K562 (cell line): ENCODE measurements around the gene DOCK3. TPM values are rescaled to one million over a fixed set of nuclear protein-coding genes. Genes with fewer than 3 reads are reported as not detected.

Experiments used
- ATAC-seq: fragments of 200-7000 bp; cut with Tn5 transposase; 3 replicates; pipeline ENCODE4 v1.9.1; 2020; ENCODE audit warnings: moderate library complexity
- BruUV-seq: library from RNA; stranded (reverse); fragments of 400-500 nt; replicated peaks from 2 replicates; lab custom pipeline; 2021; lab: Mats Ljungman, UMichigan
- CTCF ChIA-PET: fragments of 300-600 bp; formaldehyde crosslinking; extraction: SDS; loops from one replicate; lab custom pipeline; 2021; ENCODE audit warnings: low intra/inter-chr PET ratio; lab: Yijun Ruan, JAX
- POLR2A ChIA-PET: fragments of 300-600, 350-650 bp; sonication (Branson Sonifier 250); formaldehyde crosslinking; extraction: SDS; loops from one replicate; lab custom pipeline; 2021; ENCODE audit warnings: antibody characterized with exemption, inconsistent platforms; lab: Yijun Ruan, JAX
- DNase-seq, 4 experiments: peaks; one replicate each; pipeline versions ENCODE4 v3.0.0 to v3.0.0-alpha.2; 2011 to 2018; ENCODE audit warnings: low spot score in 3 of 4, mixed read lengths in 3 of 4; ENCODE audit errors: extremely low read depth in 1 of 4
- FAIRE-seq: peaks from 2 replicates; lab custom pipeline; 2011; peaks lifted over from hg19 to GRCh38; lab: Jason Lieb, UNC
- H2AFZ ChIP-seq: 2 replicates; pipeline ENCODE4 v1.6.0; 2011; ENCODE audit warnings: low read depth, low read length, control low read depth, inconsistent platforms
- H3K27ac ChIP-seq: fragments of 200-600 bp; 3 replicates; pipeline ENCODE4 v1.8.0; 2011; ENCODE audit warnings: low read depth, mild to moderate bottlenecking, control low read depth, inconsistent platforms, low read length, moderate library complexity, mixed read lengths; ENCODE audit errors: extremely low read depth
- H3K27me3 ChIP-seq, 2 experiments: fragments of 300-600 bp in 1 of 2; 2 replicates in 1 of 2; 3 replicates in 1 of 2; pipeline versions ENCODE4 v1.6.0 to v1.8.0; 2011; ENCODE audit warnings: inconsistent platforms in 2 of 2, low read length in 2 of 2, mild to moderate bottlenecking in 1 of 2, mixed read lengths in 1 of 2, moderate library complexity in 1 of 2; ENCODE audit not compliant: control insufficient read depth in 2 of 2, insufficient read depth in 2 of 2
- H3K36me3 ChIP-seq: fragments of 300-600 bp; 3 replicates; pipeline ENCODE4 v1.8.0; 2011; ENCODE audit warnings: mild to moderate bottlenecking, low read length, inconsistent platforms; ENCODE audit not compliant: control insufficient read depth, insufficient read depth
- H3K4me1 ChIP-seq, 2 experiments: fragments of 200-600 bp in 1 of 2; replicated peaks in 1 of 2; 2 replicates in 1 of 2; 3 replicates in 1 of 2; pipeline versions ENCODE4 v1.5.1 to v1.8.0; 2011; ENCODE audit warnings: inconsistent platforms in 2 of 2, low read length in 2 of 2, mild to moderate bottlenecking in 1 of 2, mixed read lengths in 1 of 2, moderate library complexity in 1 of 2; ENCODE audit not compliant: control insufficient read depth in 2 of 2, insufficient read depth in 2 of 2
- H3K4me2 ChIP-seq: 2 replicates; pipeline ENCODE4 v1.6.1; 2011; ENCODE audit warnings: low read length, control low read depth, inconsistent platforms, mixed read lengths; ENCODE audit not compliant: insufficient read depth
- H3K4me3 ChIP-seq: fragments of 200-600 bp; sonication (generic), shearing (Covaris generic); 2 replicates; pipeline ENCODE4 v1.5.1; 2016; ENCODE audit warnings: control low read depth, inconsistent platforms
- H3K79me2 ChIP-seq: fragments of 200-600 bp; 3 replicates; pipeline ENCODE4 v1.8.0; 2011; ENCODE audit warnings: low read length, inconsistent platforms; ENCODE audit not compliant: control insufficient read depth, insufficient read depth
- H3K9ac ChIP-seq, 2 experiments: 2 replicates each; pipeline versions ENCODE4 v1.6.0 to v1.6.1; 2011; ENCODE audit warnings: low read depth in 2 of 2, low read length in 2 of 2, control low read depth in 1 of 2, inconsistent platforms in 1 of 2, mild to moderate bottlenecking in 1 of 2, mixed read lengths in 1 of 2; ENCODE audit not compliant: insufficient read depth in 1 of 2
- H3K9me1 ChIP-seq: one replicate; pipeline ENCODE4 v1.6.0; 2011; ENCODE audit warnings: inconsistent platforms, mild to moderate bottlenecking, low read length, moderate library complexity; ENCODE audit not compliant: control insufficient read depth, insufficient read depth
- H3K9me3 ChIP-seq: replicated peaks from 2 replicates; pipeline ENCODE4 v1.5.1; 2011; ENCODE audit warnings: low read depth, low read length, inconsistent platforms; ENCODE audit not compliant: control insufficient read depth, insufficient read depth
- H4K20me1 ChIP-seq: replicated peaks from 2 replicates; pipeline ENCODE4 v1.6.1; 2011; ENCODE audit warnings: low read length, inconsistent platforms, mixed read lengths; ENCODE audit not compliant: control insufficient read depth, insufficient read depth
- CUX1 ChIP-seq: fragments of 200-800 bp; sonication (Bioruptor generic); IDR thresholded peaks from 2 replicates; pipeline ENCODE4 v1.6.1; 2016; ENCODE audit warnings: missing genetic modification characterization, missing compliant biosample characterization
- DNMT1 ChIP-seq: fragments of 450-650 bp; IDR thresholded peaks from 2 replicates; pipeline ENCODE4 v1.6.1; 2016; ENCODE audit warnings: antibody characterized with exemption, mild to moderate bottlenecking
- JUND ChIP-seq, 2 experiments: IDR thresholded peaks; 2 replicates in 1 of 2; 3 replicates in 1 of 2; pipeline ENCODE4 v1.6.1; 2011; ENCODE audit warnings: borderline replicate concordance in 2 of 2, low read depth in 2 of 2, low read length in 2 of 2, improper control_type of control experiment in 1 of 2, missing biosample characterization in 1 of 2, missing genetic modification characterization in 1 of 2, missing genetic modification reagents in 1 of 2
- NELFE ChIP-seq: IDR thresholded peaks from 2 replicates; pipeline ENCODE4 v1.6.1; 2011; ENCODE audit warnings: mild to moderate bottlenecking; ENCODE audit not compliant: insufficient read depth, insufficient read length
- SIN3B ChIP-seq: fragments of 450-650 bp; IDR thresholded peaks from 2 replicates; pipeline ENCODE4 v1.6.1; 2017; ENCODE audit warnings: low read depth, mild to moderate bottlenecking, moderate library complexity
- SMAD3 ChIP-seq: fragments of 450-650 bp; formaldehyde crosslinking; conservative IDR thresholded peaks from 2 replicates; pipeline ENCODE4 v1.4.0; 2020; ENCODE audit warnings: mild to moderate bottlenecking
- UBTF ChIP-seq, 2 experiments: IDR thresholded peaks; 2 replicates each; pipeline ENCODE4 v1.6.1; 2012; ENCODE audit warnings: improper control_type of control experiment in 2 of 2, low read depth in 2 of 2, low read length in 2 of 2, borderline replicate concordance in 1 of 2
- XRCC3 ChIP-seq: fragments of 450-650 bp; IDR thresholded peaks from 2 replicates; pipeline ENCODE4 v1.6.1; 2017; ENCODE audit warnings: mild to moderate bottlenecking, moderate library complexity
- ZBTB12 ChIP-seq: fragments of 250-450 bp; sonication (Bioruptor Pico); IDR thresholded peaks from 2 replicates; pipeline ENCODE4 v1.4.0; 2020
- ZNF347 ChIP-seq: fragments of 450-650 bp; formaldehyde crosslinking; IDR thresholded peaks from 2 replicates; pipeline ENCODE4 v1.4.0; 2020; ENCODE audit warnings: low read depth, mild to moderate bottlenecking, moderate library complexity
- ZNF398 ChIP-seq: fragments of 250-450 bp; sonication (Bioruptor Pico); IDR thresholded peaks from 2 replicates; pipeline ENCODE4 v1.8.0; 2021; ENCODE audit warnings: moderate library complexity, mild to moderate bottlenecking, inconsistent platforms
- WGBS: fragments of 100-300 bp; shearing (Covaris generic); methylation state at CpG from one replicate; pipeline ENCODE4 v1.1.6; 2016; ENCODE audit warnings: low coverage, mixed read lengths; ENCODE audit not compliant: insufficient coverage; ENCODE audit errors: missing lambda C conversion rate; 5-methylcytosine and 5-hydroxymethylcytosine counted together
- in situ Hi-C: fragments of 300-500 bp; cut with MboI; formaldehyde crosslinking; loops from 4 replicates; pipeline ENCODE4 v1.15.0; 2018; ENCODE audit warnings: inconsistent platforms, mixed read lengths
- intact Hi-C: fragments of 100-400 bp; cut with micrococcal nuclease; formaldehyde crosslinking; loops from 2 replicates; pipeline ENCODE4 v1.14.2; 2022
- polyA plus RNA-seq, 8 experiments: library from polyadenylated mRNA; depleted of rRNA in 4 of 8; stranded (reverse) in 5 of 8; unstranded in 3 of 8; fragments of >200 nt; fragmentation: Nextera tagmentation in 2 of 8; fragmentation: Illumina TruSeq in 1 of 8; extraction: Ambion mirVana in 2 of 8; extraction: Trizol in 1 of 8; gene quantifications; 2 replicates each; pipeline versions ENCODE4 v1.2.1 to v1.2.3, GENCODE V29; 2011 to 2014; ENCODE audit warnings: inconsistent platforms in 1 of 8, missing spikeins in 1 of 8
- total RNA-seq, 7 experiments: library from RNA; depleted of rRNA in 6 of 7; stranded (reverse); fragments of >200 nt in 6 of 7; fragmentation: Illumina TruSeq in 2 of 7; extraction: Trizol in 2 of 7; gene quantifications; 2 replicates each; pipeline versions ENCODE4 v1.2.1 to v1.2.3, GENCODE V29; 2011 to 2021; ENCODE audit warnings: low replicate concordance in 1 of 7

The DOCK3 gene
- total and polyA plus RNA-seq, 9 of the 15 experiments (the other 6 are each of a cell fraction or from before 2014, with no cell fraction given): under 0.01 to 0.03 (median 0.01) TPM; not detected in 4

- Histone ChIP-seq H3K4me1 (peaks cover 3 to 19% of the 10 kb centered on the region in 2 experiments; a peak in 4 of 5 replicates), H3K79me2 (peaks cover 33% of the 10 kb centered on the region), H3K27me3 (no peaks in the 10 kb centered on the region), H3K9me1 (peaks cover 7% of the 10 kb centered on the region), H3K9me3 (no peaks in the 10 kb centered on the region), H3K36me3 (peaks cover 90% of the 10 kb centered on the region; the same call in 2 of the 3 replicates), H3K4me3 (no peak overlapping the region), H4K20me1 (peaks cover 15% of the 10 kb centered on the region; the same call in 1 of the 2 replicates), H2AFZ (no peak overlapping the region), H3K27ac (no peak overlapping the region), H3K4me2 (no peak overlapping the region), H3K9ac (no peak overlapping the region)
- 87% methylated on average over 5 of the region's 5 CpGs for WGBS
- in situ Hi-C loops: no loop called here
- FAIRE-seq (no peak), DNase-seq (no peak), ATAC-seq (no peak)
- no TSS peak for BruUV-seq
- ChIA-PET POLR2A (interaction anchor here (0.7 to 1.0 kb wide), 2 partner anchors 13 to 57 kb away, joined by 3 read pairs; no protein-coding TSS in a partner anchor), CTCF (no interaction called here)
- intact Hi-C loops: no loop called here
- TF ChIP-seq ZNF347 (no peak), ZNF398 (CRISPR knock-in tag) (no peak), JUND (IDR thresholded peaks at IDR 0.05; ENCODE audit: borderline replicate concordance, low read depth, low read length) (no peak), JUND (tag; IDR thresholded peaks at IDR 0.05; ENCODE audit: borderline replicate concordance, low read depth, low read length) (no peak), SMAD3 (CRISPR knock-in tag) (no peak), SIN3B (no peak), NELFE (no peak), XRCC3 (no peak), UBTF (IDR thresholded peaks at IDR 0.05; ENCODE audit: borderline replicate concordance in 1 of 2, low read depth in 2 of 2, low read length in 2 of 2) (no peak), CUX1 (CRISPR knock-in tag) (no peak), DNMT1 (no peak), ZBTB12 (CRISPR knock-in tag) (no peak)
Measured at GRCh38 chr3:51397392-51397791, 722.7 kb downstream of the DOCK3 start.
